Keratinocyte (primary cell): ENCODE data around the gene KIF3C. TPM values are rescaled to one million over a fixed set of nuclear protein-coding genes. Genes with fewer than 3 reads are reported as not detected.

ENCODE experiments used
- DNase-seq: peaks from one replicate; pipeline ENCODE4 v3.0.0-alpha.2; 2011; ENCODE audit warnings: low read depth, missing footprints, low spot score
- FAIRE-seq: peaks from 2 replicates; lab custom pipeline; 2011; peaks lifted over from hg19 to GRCh38; lab: Jason Lieb, UNC
- H2AFZ ChIP-seq: 2 replicates; pipeline ENCODE4 v1.6.0; 2012; ENCODE audit warnings: low read length, control low read depth, inconsistent platforms; ENCODE audit not compliant: control insufficient read depth
- H3K27ac ChIP-seq: 2 replicates; pipeline ENCODE4 v1.5.1; 2011; ENCODE audit warnings: low read length; ENCODE audit not compliant: control insufficient read depth, insufficient read depth
- H3K27me3 ChIP-seq: 3 replicates; pipeline ENCODE4 v1.6.0; 2011; ENCODE audit warnings: low read length; ENCODE audit not compliant: control insufficient read depth, insufficient read depth; ENCODE audit errors: extremely low read depth
- H3K36me3 ChIP-seq, 2 experiments: 2 replicates in 1 of 2; 3 replicates in 1 of 2; pipeline ENCODE4 v1.5.1; 2011; ENCODE audit warnings: low read length in 2 of 2, mild to moderate bottlenecking in 1 of 2; ENCODE audit not compliant: control insufficient read depth in 2 of 2, insufficient read depth in 2 of 2; ENCODE audit errors: extremely low read depth in 1 of 2
- H3K4me1 ChIP-seq: 3 replicates; pipeline ENCODE4 v1.5.1; 2011; ENCODE audit warnings: low read length; ENCODE audit not compliant: control insufficient read depth, insufficient read depth; ENCODE audit errors: extremely low read depth
- H3K4me2 ChIP-seq: 3 replicates; pipeline ENCODE4 v1.6.0; 2011; ENCODE audit warnings: low read depth, low read length; ENCODE audit not compliant: control insufficient read depth, insufficient read depth; ENCODE audit errors: extremely low read depth
- H3K4me3 ChIP-seq, 3 experiments: fragments of 200-600 bp in 1 of 3; sonication (generic) in 1 of 3; 2 replicates in 2 of 3; 3 replicates in 1 of 3; pipeline ENCODE4 v1.5.1; 2011 to 2016; ENCODE audit warnings: low read length in 3 of 3, mild to moderate bottlenecking in 3 of 3, control low read depth in 2 of 3, inconsistent platforms in 1 of 3, low read depth in 1 of 3, mixed read lengths in 1 of 3, mixed run types in 1 of 3, moderate library complexity in 1 of 3; ENCODE audit not compliant: control insufficient read depth in 2 of 3, insufficient read depth in 2 of 3; ENCODE audit errors: extremely low read depth in 1 of 3
- H3K79me2 ChIP-seq: 2 replicates; pipeline ENCODE4 v1.6.0; 2012; ENCODE audit warnings: low read length; ENCODE audit not compliant: control insufficient read depth, insufficient read depth
- H3K9ac ChIP-seq: 3 replicates; pipeline ENCODE4 v1.6.0; 2011; ENCODE audit warnings: low read length; ENCODE audit not compliant: control insufficient read depth, insufficient read depth; ENCODE audit errors: extremely low read depth
- H3K9me1 ChIP-seq: 3 replicates; pipeline ENCODE4 v1.6.0; 2011; ENCODE audit warnings: low read length; ENCODE audit not compliant: control insufficient read depth, insufficient read depth; ENCODE audit errors: extremely low read depth
- H3K9me3 ChIP-seq: 2 replicates; pipeline ENCODE4 v1.5.1; 2012; ENCODE audit warnings: low read depth, low read length; ENCODE audit not compliant: control insufficient read depth
- H4K20me1 ChIP-seq: 3 replicates; pipeline ENCODE4 v1.6.0; 2011; ENCODE audit warnings: low read length; ENCODE audit not compliant: control insufficient read depth, insufficient read depth; ENCODE audit errors: extremely low read depth
- CTCF ChIP-seq, 3 experiments: IDR thresholded peaks in 1 of 3; conservative IDR thresholded peaks in 1 of 3; optimal IDR thresholded peaks in 1 of 3; 2 replicates in 2 of 3; 3 replicates in 1 of 3; pipeline versions ENCODE3 to v1.5.1; 2011; ENCODE audit warnings: low read length in 3 of 3, mild to moderate bottlenecking in 3 of 3, moderate library complexity in 2 of 3, control low read depth in 1 of 3, inconsistent platforms in 1 of 3; ENCODE audit not compliant: insufficient read depth in 2 of 3; ENCODE audit errors: extremely low read depth in 1 of 3
- EZH2 ChIP-seq: IDR thresholded peaks from one replicate; pipeline ENCODE4 v1.6.1; 2012; ENCODE audit warnings: inconsistent platforms, mild to moderate bottlenecking, low read length, moderate library complexity
- dilution Hi-C: fragments of 300-500 bp; cut with MboI; formaldehyde crosslinking; loops from one replicate; pipeline ENCODE4 v1.7.0; 2020; ENCODE audit warnings: low sequenced_read_pairs; ENCODE audit not compliant: extremely low pct_ligation_motif_present
- polyA plus RNA-seq, 5 experiments: library from polyadenylated mRNA; depleted of rRNA in 3 of 5; stranded (reverse) in 3 of 5; stranded (forward) in 1 of 5; unstranded in 1 of 5; fragments of >200 nt; gene quantifications; 1 replicate in 1 of 5; 2 replicates in 3 of 5; 3 replicates in 1 of 5; pipeline versions ENCODE4 v1.2.1 to v1.2.3, GENCODE V29; 2011 to 2012; ENCODE audit warnings: missing spikeins in 2 of 5, low read depth in 1 of 5, low replicate concordance in 1 of 5

KIF3C gene
- polyA plus RNA-seq, 1 donor (not counting 4 experiments of a cell fraction or from before 2014, with no cell fraction given), result 6.5 TPM

DNA sequence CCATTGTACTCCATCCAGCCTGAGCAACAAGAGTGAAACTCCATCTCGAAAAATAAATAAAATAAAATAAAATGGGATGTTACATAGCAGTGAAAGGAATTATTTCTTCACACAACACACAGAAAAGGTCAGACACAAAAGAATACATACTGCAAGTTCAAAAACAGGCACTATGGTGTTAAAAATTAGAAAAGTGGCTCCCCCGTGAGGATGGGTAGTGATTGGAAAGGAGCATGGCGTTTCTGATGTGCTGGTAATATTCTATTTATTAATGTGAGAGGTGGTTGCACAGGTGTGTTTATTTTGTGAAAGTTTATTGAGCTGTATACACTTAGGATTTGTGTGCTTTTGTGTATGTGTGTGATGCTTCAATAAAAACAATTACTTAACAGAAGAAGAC is 28.6 kb upstream of the KIF3C start:
- Histone ChIP-seq H3K9me3 (no peaks in the 10 kb centered on the region), H3K4me1 (peaks cover 44% of the 10 kb centered on the region), H3K27me3 (no peaks in the 10 kb centered on the region), H3K36me3 (no peaks in the 10 kb centered on the region), H3K9me1 (peaks cover 3% of the 10 kb centered on the region), H2AFZ (no peak overlapping the region), H3K79me2 (no peaks in the 10 kb centered on the region), H3K4me3 (no peak overlapping the region), H3K27ac (peak overlapping the region; percentile 87), H3K4me2 (no peak overlapping the region), H4K20me1 (no peaks in the 10 kb centered on the region), H3K9ac (no peak overlapping the region)
- dilution Hi-C loops, result no loop called here
- DNase-seq, result no peak
- TF ChIP-seq EZH2 (no peak), CTCF (optimal IDR thresholded peaks at IDR 0.05 in 1 of 3, IDR thresholded peaks at IDR 0.05 in 1 of 3, conservative IDR thresholded peaks at IDR 0.05 in 1 of 3; ENCODE audit: extremely low read depth in 1 of 3, insufficient read depth in 2 of 3, low read length in 3 of 3) (no peak)
- FAIRE-seq, result no peak

- H3K4me3 ChIP-seq, result peak overlapping the region in 1 of 3 experiments; percentile 30
- no peaks in the 10 kb centered on the region for H3K27me3 ChIP-seq
- no peak overlapping the region for H2AFZ ChIP-seq
- peak overlapping the region; percentile 42 for H3K4me2 ChIP-seq
- peaks cover 44% of the 10 kb centered on the region for H3K4me1 ChIP-seq
- H3K36me3 ChIP-seq, result no peaks in the 10 kb centered on the region
- peak overlapping the region; percentile 91 for H3K27ac ChIP-seq
- peaks cover 3% of the 10 kb centered on the region for H3K9me1 ChIP-seq
- no peaks in the 10 kb centered on the region for H3K79me2 ChIP-seq
- dilution Hi-C loops, result no loop called here
- H3K9me3 ChIP-seq, result no peaks in the 10 kb centered on the region
- TF ChIP-seq CTCF (optimal IDR thresholded peaks at IDR 0.05 in 1 of 3, IDR thresholded peaks at IDR 0.05 in 1 of 3, conservative IDR thresholded peaks at IDR 0.05 in 1 of 3; ENCODE audit: extremely low read depth in 1 of 3, insufficient read depth in 2 of 3, low read length in 3 of 3) (no peak), EZH2 (no peak)
- no peak overlapping the region for H3K9ac ChIP-seq
- FAIRE-seq (no peak), DNase-seq (no peak)
- no peaks in the 10 kb centered on the region for H4K20me1 ChIP-seq
Measured at GRCh38 chr2:26009567-26009963, 27.3 kb upstream of the KIF3C start.
